Kidney epithelial cell (primary cell): ENCODE measurements around the gene PIGM. TPM values are rescaled to one million over a fixed set of nuclear protein-coding genes. Genes with fewer than 3 reads are reported as not detected.

Experiments used
- DNase-seq: peaks from one replicate; pipeline ENCODE4 v3.0.0-alpha.2; 2010; ENCODE audit warnings: low read depth
- H3K27me3 ChIP-seq: 2 replicates; pipeline ENCODE4 v1.6.0; 2011; ENCODE audit warnings: low read length; ENCODE audit not compliant: control insufficient read depth, insufficient read depth
- H3K36me3 ChIP-seq: 2 replicates; pipeline ENCODE4 v1.5.1; 2011; ENCODE audit warnings: low read length; ENCODE audit not compliant: control insufficient read depth, insufficient read depth
- H3K4me3 ChIP-seq: 2 replicates; pipeline ENCODE4 v1.5.1; 2011; ENCODE audit warnings: low read depth, mild to moderate bottlenecking, control low read depth, low read length
- total RNA-seq: library from RNA; depleted of rRNA; stranded (reverse); fragments of >200 nt; gene quantifications from 2 replicates; pipeline ENCODE4 v1.2.3, GENCODE V29; 2015
- TF ChIP-seq, protein P1 (sequence below): IDR thresholded peaks from 2 replicates; pipeline ENCODE4 v1.5.1; 2011; ENCODE audit warnings: mild to moderate bottlenecking, moderate library complexity, low read length, control low read depth, inconsistent platforms; ENCODE audit not compliant: insufficient read depth, poor library complexity, severe bottlenecking

Gene PIGM
- total RNA-seq, 1 donor from 2014 or later, result 5.3 TPM

DNA sequence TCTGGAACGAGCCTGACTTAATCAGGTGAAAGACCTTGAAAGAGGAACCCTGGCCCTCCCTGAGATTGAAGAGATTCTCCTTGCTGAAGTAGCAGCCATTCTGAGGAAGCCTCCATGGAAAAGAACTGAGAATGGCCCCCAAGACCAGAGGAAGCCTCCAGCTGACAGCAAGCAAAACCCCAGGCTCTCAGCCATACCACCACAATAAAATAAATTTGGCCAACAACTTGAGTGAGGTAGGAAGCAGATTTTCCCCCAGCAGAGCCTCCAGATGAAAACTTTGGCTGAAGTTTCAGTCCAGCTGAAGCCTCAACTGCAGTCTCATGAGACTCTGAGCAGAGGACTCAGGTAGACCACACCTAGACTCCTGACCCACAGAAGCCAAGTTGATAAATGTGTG is 43.8 kb downstream of the PIGM start:
- TF ChIP-seq, protein P1, sequence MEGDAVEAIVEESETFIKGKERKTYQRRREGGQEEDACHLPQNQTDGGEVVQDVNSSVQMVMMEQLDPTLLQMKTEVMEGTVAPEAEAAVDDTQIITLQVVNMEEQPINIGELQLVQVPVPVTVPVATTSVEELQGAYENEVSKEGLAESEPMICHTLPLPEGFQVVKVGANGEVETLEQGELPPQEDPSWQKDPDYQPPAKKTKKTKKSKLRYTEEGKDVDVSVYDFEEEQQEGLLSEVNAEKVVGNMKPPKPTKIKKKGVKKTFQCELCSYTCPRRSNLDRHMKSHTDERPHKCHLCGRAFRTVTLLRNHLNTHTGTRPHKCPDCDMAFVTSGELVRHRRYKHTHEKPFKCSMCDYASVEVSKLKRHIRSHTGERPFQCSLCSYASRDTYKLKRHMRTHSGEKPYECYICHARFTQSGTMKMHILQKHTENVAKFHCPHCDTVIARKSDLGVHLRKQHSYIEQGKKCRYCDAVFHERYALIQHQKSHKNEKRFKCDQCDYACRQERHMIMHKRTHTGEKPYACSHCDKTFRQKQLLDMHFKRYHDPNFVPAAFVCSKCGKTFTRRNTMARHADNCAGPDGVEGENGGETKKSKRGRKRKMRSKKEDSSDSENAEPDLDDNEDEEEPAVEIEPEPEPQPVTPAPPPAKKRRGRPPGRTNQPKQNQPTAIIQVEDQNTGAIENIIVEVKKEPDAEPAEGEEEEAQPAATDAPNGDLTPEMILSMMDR, result no peak
- Histone ChIP-seq H3K27me3 (no peaks in the 10 kb centered on the region), H3K4me3 (no peak overlapping the region), H3K36me3 (no peaks in the 10 kb centered on the region)
- DNase-seq, result no peak

- Histone ChIP-seq H3K4me3 (no peak overlapping the region), H3K36me3 (no peaks in the 10 kb centered on the region), H3K27me3 (no peaks in the 10 kb centered on the region)
- TF ChIP-seq, protein P1, result no peak
- no peak for DNase-seq
Observed at GRCh38 chr1:159987186-159987585, 44.6 kb downstream of the PIGM start.

GRCh38 chr1:159986531-159986930 is 45.3 kb downstream of the PIGM start:
- H3K4me3 ChIP-seq, result no peak overlapping the region
- H3K27me3 ChIP-seq, result no peaks in the 10 kb centered on the region
- no peaks in the 10 kb centered on the region for H3K36me3 ChIP-seq
- TF ChIP-seq, protein P1, result no peak
- no peak for DNase-seq

DNA sequence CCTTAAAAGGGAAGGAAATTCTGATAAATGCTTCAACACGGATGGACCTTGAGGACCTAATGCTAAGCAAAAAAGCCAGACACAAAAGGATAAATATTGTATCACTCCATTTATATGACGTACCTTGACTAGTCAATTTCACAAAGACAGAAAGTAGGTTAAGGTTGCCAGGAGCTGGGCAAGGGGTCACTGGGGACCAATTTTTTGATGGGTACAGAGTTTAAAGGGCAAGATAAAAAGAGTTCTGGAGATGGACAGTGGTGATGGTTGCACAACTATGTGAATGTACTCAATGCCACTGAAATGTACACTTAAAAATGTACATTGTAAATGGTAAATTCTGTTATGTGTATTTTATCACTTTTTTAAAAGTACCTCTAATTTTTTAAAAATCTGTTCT is 45.7 kb downstream of the PIGM start:
- Histone ChIP-seq H3K27me3 (no peaks in the 10 kb centered on the region), H3K4me3 (no peak overlapping the region), H3K36me3 (no peaks in the 10 kb centered on the region)
- TF ChIP-seq, protein P1, result no peak
- no peak for DNase-seq

GRCh38 chr1:159985473-159985872 is 46.3 kb downstream of the PIGM start:
- no peak for DNase-seq
- TF ChIP-seq, protein P1, result no peak
- Histone ChIP-seq H3K27me3 (no peaks in the 10 kb centered on the region), H3K36me3 (no peaks in the 10 kb centered on the region), H3K4me3 (no peak overlapping the region)

DNA sequence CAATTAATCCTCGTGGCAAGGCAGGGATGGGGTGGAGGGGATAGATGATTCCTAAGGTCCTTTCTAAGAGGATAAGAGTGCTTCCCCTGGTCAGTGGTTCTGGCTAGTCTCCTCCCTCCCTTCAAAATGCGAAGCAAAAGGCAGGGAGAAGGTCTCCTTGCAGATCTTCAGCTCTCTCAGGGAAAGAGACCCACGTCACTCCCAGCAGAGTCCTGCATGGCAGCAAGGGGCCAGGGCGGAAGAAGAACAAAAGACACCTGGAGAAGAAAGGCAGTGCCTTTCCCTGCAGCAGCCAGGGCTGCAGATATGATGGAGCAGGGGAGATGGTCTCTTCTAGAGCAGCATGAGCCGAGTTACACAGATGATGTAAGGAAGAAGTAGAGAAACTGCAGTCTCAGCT is 48.1 kb downstream of the PIGM start:
- TF ChIP-seq, protein P1, result no peak
- no peaks in the 10 kb centered on the region for H3K36me3 ChIP-seq
- no peak for DNase-seq
- peaks cover 2% of the 10 kb centered on the region for H3K27me3 ChIP-seq
- H3K4me3 ChIP-seq, result no peak overlapping the region
